ENCODE measurements around the gene COL17A1. TPM values are rescaled to one million over a fixed set of nuclear protein-coding genes. Genes with fewer than 3 reads are reported as not detected.

Gene COL17A1
- total RNA-seq, 2 donors from 2014 or later, result 115 to 249 TPM

- intact Hi-C loops (cut with DNase I), result no loop called here
- no peaks in the 10 kb centered on the region for H3K9me3 ChIP-seq
- no peaks in the 10 kb centered on the region for H3K4me1 ChIP-seq
These were observed 80.4 kb downstream of the COL17A1 start for GRCh38 chr10:104005172-104005863.

GRCh38 chr10:104002911-104003310, 82.8 kb downstream of the COL17A1 start:
- peaks cover 9% of the 10 kb centered on the region for H3K36me3 ChIP-seq

More at GRCh38 chr10:104005172-104005863, 80.4 kb downstream of the COL17A1 start:
- Histone ChIP-seq H3K9ac (ENCODE audit: low read depth in 2 of 2, low read length in 2 of 2) (no peak overlapping the region), H3K27me3 (no peaks in the 10 kb centered on the region), H3K4me3 (no peak overlapping the region), H3K36me3 (peaks cover 15% of the 10 kb centered on the region), H3K27ac (no peak overlapping the region)
- TF ChIP-seq CTCF (IDR thresholded peaks at IDR 0.05), result no peak
- no peak for DNase-seq

DNA sequence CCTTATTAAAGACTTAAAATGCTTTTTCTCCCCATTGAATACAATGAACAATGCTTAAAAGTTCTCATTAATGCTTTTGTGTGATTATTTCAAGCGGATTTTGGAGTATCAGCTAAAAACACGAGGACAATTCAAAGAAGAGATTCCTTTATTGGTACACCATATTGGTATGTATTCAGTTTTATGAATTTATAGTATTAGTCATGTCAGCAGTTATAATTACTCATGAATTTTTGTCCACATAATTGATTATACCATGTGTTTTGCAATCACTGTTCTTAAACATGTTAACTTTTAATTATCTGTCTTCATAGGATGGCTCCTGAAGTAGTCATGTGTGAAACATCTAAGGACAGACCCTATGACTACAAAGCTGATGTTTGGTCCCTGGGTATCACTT, 86.9 kb downstream of the COL17A1 start:
- intact Hi-C loops (cut with DNase I), result no loop called here
- Histone ChIP-seq H3K4me3 (no peak overlapping the region), H3K9ac (ENCODE audit: low read depth in 2 of 2, low read length in 2 of 2) (no peak overlapping the region), H3K4me1 (no peaks in the 10 kb centered on the region), H3K27me3 (no peaks in the 10 kb centered on the region), H3K27ac (no peak overlapping the region), H3K36me3 (peaks cover 5% of the 10 kb centered on the region), H3K9me3 (no peaks in the 10 kb centered on the region)
- TF ChIP-seq CTCF (IDR thresholded peaks at IDR 0.05), result no peak
- DNase-seq, result no peak

More at GRCh38 chr10:104002911-104003310, 82.8 kb downstream of the COL17A1 start:
- Histone ChIP-seq H3K4me3 (no peak overlapping the region), H3K4me1 (no peaks in the 10 kb centered on the region), H3K9ac (ENCODE audit: low read depth in 2 of 2, low read length in 2 of 2) (no peak overlapping the region), H3K27me3 (no peaks in the 10 kb centered on the region), H3K9me3 (no peaks in the 10 kb centered on the region), H3K27ac (no peak overlapping the region)
- TF ChIP-seq CTCF (IDR thresholded peaks at IDR 0.05), result no peak
- DNase-seq, result no peak
- intact Hi-C loops (cut with DNase I), result no loop called here

GRCh38 chr10:103995134-103995533, 90.5 kb downstream of the COL17A1 start:
- Histone ChIP-seq H3K9ac (ENCODE audit: low read depth in 2 of 2, low read length in 2 of 2) (no peak overlapping the region), H3K4me3 (no peak overlapping the region), H3K27ac (no peak overlapping the region), H3K9me3 (no peaks in the 10 kb centered on the region), H3K4me1 (no peaks in the 10 kb centered on the region), H3K36me3 (peaks cover 5% of the 10 kb centered on the region), H3K27me3 (no peaks in the 10 kb centered on the region)
- DNase-seq, result no peak
- intact Hi-C loops (cut with DNase I), result no loop called here
- no peak for TF ChIP-seq CTCF (IDR thresholded peaks at IDR 0.05)

GRCh38 chr10:103991393-103992128, 94.1 kb downstream of the COL17A1 start:
- no peak for TF ChIP-seq CTCF (IDR thresholded peaks at IDR 0.05)
- intact Hi-C loops (cut with DNase I), result no loop called here
- Histone ChIP-seq H3K9ac (ENCODE audit: low read depth in 2 of 2, low read length in 2 of 2) (no peak overlapping the region), H3K36me3 (peaks cover 5% of the 10 kb centered on the region), H3K9me3 (no peaks in the 10 kb centered on the region), H3K4me1 (no peaks in the 10 kb centered on the region), H3K27me3 (no peaks in the 10 kb centered on the region), H3K27ac (no peak overlapping the region), H3K4me3 (no peak overlapping the region)
- DNase-seq, result no peak

Data from colonic mucosa (tissue), 4 donors.